Suppressor macrophage (primary cell): ENCODE results near the gene SEMA6A.

Experiments
- DNase-seq, 4 experiments: peaks; one replicate each; pipeline ENCODE4 v3.0.0-alpha.2; 2020 to 2022
- total RNA-seq, 17 experiments: gene quantifications; one replicate each; lab custom pipeline; 2026; ENCODE audit warnings: mixed read lengths in 6 of 17, inconsistent platforms in 3 of 17; lab: John Stamatoyannopoulos, UW

SEMA6A gene, protein sequence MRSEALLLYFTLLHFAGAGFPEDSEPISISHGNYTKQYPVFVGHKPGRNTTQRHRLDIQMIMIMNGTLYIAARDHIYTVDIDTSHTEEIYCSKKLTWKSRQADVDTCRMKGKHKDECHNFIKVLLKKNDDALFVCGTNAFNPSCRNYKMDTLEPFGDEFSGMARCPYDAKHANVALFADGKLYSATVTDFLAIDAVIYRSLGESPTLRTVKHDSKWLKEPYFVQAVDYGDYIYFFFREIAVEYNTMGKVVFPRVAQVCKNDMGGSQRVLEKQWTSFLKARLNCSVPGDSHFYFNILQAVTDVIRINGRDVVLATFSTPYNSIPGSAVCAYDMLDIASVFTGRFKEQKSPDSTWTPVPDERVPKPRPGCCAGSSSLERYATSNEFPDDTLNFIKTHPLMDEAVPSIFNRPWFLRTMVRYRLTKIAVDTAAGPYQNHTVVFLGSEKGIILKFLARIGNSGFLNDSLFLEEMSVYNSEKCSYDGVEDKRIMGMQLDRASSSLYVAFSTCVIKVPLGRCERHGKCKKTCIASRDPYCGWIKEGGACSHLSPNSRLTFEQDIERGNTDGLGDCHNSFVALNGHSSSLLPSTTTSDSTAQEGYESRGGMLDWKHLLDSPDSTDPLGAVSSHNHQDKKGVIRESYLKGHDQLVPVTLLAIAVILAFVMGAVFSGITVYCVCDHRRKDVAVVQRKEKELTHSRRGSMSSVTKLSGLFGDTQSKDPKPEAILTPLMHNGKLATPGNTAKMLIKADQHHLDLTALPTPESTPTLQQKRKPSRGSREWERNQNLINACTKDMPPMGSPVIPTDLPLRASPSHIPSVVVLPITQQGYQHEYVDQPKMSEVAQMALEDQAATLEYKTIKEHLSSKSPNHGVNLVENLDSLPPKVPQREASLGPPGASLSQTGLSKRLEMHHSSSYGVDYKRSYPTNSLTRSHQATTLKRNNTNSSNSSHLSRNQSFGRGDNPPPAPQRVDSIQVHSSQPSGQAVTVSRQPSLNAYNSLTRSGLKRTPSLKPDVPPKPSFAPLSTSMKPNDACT
- 0 to 5.6 (median 0.07) reads per million in 17 experiments for total RNA-seq

DNA sequence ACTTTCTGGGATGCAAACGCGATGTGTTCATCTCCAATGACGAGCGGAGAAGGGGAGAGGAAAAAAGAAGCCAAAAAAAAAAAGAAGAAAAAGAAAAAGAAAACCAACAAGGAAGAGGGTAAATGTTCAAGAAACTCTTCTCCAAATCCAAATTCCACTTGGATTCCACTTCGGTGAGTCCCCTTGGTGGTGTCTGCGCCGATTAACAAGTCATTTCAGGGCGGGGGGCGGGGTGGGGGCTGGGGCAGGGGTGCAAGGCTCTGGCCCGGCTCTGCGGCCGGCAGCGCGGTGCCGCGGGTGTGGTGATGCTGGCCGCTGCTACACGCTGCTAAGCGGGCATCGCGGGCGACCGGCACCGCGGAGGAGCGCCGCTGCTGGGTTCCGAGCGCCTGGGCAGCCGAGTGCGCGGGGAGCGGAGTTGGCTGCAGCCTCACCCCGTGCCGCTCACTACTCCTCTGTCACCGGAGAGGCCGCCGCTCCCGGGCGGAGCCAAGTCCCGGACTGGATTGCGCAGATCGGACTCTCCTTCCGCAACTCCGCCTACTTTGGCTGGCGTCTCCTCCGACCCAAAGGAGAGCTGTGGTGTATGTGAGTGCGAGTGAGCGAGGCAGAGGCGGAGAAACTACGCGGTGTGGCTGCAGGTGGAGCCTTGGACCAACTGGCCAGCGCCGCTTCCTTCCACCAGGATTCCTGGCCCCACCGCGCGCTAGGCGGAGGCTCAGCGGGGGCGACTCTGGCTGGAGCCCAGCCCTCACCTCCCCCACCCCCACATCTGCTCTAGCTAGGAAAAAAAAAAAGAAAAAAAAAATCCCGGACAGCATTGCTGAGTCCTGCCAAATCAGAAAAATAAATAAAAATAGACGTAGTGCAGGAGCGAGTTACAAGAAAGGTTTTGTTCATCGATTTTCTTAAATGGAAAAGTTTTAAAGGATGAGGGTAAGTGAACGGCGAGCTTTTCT is at the start of gene SEMA6A:
Gene SEMA6A (minus strand): TSS at position 457 of the 959 bp plus-strand sequence. CDS start 69,879 bp downstream, outside the sequence.
- DNase-seq, result peak; percentile 74 to 90 (median 78)

DNA sequence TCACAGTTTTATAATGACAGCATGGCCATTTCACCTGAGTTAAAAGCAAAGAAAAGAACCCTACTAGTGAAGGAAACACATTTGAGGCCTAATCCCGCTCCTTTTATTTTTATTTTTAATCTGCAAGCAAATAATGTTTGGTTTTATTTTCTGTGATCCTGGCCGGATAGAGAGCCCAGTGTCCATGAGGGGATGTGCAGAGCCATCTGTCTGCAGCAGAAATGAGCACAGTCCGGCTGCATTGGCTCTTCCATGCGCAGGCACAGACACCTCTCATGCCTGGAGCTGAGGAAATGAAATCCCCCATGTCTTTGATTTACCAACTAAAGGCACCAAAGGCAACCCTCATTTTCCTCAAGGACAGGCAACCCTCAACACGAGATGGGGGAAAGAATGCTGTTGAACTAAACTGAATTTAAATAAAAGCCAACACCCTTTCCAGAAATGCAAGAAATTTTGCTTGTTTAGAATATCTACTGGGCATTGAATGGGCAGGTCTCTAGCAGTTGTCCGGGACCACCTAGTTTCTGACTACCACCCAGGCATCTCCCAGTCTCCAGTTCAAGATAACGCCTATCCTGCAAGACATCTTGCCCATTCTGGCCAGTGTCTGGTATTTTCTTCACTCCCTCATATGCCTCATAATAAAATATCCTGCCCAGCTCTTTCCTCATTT is 47.9 kb upstream of the SEMA6A start:
- no peak for DNase-seq

DNA sequence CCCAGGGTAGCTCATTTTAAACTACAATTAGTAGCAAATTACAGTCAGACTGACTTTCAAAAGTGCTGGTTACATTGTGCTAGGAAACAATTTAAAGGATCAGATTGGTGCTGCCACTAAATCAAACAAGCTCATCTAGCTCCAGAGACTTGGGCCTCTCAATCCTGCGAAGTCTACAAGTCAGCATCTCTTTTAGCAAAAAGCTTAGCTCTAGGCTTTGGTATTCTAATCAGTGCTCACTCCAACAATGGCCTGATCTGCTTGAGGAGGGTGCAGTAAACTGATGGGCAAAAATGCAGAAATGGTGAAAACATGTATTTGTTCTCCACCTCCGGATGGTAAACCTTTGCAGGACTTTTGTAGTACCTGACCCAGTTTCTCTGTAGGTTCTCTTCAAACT is 47.0 kb upstream of the SEMA6A start:
- no peak for DNase-seq

DNA sequence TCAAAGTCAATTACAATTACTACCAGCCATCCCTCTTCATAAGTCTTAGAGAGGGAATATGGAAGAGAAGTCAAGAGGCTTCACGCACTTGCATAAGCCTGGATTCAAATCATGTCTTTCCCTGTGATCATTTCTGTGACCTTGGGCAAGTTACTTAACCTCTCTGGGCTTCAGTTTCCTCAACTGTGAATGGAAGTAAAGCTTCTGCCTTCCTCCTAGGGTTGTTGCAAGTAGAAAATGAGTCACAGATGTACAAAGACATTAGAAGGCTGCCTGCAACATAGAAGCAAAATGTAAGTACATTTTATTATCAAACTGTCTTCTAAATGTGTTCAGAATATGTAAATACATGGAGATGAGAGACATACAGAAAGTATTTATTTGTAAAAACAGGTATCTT is 42.3 kb upstream of the SEMA6A start:
- no peak for DNase-seq

DNA sequence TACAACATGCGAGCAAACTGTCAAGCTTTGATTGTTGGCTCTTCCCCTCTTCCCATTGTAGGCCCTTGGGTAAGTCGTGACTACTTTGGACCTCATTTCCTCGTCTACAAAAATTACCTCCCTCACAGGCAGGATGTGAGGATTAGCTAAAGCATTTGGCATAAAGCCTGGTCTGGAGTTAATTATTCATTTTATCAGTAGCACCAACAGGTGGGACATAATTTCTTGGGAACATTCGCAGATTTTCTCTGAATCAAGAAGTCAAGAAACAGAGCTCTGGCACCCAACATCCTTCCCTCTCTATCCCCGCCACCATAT is 39.9 kb upstream of the SEMA6A start:
- DNase-seq, result no peak

DNA sequence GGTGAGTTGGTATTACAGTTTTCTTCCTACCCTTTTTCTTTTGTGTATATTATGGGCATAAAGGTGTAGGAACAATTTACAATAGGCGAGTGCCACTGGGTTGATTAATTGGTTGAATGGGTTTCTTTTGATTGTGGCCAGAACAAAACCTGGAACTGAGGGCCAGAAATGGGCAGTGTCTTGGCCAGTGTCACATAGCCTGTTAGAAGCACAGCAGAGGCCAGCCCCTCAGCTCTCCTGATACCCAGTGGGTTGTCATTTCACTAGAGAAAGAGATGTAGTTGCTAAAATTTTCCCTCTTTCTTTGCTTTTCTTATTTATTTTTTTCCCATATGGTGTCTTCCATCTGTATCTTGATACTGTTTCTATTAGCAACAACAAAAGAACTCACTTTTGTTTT is 38.8 kb upstream of the SEMA6A start:
- DNase-seq, result no peak

DNA sequence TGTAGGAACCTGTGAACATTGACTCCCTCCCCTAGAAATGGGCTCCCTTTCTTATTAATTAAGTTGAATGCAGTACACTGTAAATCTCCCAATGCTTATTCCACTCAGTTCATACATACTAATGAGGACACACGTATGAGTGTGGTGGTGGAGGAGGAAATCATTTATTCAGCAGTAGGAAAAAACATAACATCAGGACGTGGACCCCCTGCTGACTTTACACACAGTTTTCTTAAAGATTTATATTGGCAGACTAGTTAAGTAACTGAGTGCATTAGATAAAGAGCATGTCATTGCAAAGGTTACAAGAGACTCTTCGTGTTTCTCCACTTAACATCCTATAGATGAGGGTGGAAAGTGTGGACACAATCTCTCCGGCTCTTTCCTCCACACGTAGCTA is 37.8 kb upstream of the SEMA6A start:
- DNase-seq, result no peak

DNA sequence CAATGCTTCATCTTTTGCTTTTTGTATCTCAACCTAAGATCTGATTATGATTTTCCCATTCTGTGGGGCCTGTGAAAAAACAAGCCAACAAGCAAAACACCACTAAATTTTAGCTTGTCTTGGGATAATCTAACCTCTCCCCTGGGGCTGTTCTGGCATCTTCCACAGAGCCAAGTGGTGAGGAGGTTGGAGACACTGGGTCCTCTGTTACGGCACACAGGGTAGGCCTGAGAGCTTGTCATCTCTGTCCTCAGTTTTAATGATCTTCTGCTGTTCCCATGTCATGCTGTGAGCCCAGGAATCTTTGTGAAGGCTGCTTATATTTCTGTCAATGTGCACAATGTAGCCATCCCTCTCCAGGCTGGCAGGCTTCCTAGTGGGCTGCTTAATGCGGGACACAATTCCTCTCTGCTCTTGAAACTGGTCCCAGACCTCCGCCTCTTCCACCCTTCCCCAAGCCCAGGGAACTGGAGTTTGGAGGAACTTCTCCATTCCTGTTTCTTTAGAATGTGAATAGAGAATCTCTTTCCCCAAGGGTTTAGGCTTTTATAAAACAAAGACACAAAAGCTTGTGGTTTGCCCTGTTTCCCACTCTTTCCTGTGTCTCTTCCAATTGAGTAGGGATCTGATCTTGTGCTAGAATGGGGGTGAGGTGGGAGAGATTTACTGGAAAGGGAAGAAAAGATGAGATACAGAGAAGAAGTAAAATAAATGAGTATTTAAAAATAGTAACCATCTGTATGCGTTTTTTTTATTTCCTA is 30.9 kb upstream of the SEMA6A start:
- no peak for DNase-seq

DNA sequence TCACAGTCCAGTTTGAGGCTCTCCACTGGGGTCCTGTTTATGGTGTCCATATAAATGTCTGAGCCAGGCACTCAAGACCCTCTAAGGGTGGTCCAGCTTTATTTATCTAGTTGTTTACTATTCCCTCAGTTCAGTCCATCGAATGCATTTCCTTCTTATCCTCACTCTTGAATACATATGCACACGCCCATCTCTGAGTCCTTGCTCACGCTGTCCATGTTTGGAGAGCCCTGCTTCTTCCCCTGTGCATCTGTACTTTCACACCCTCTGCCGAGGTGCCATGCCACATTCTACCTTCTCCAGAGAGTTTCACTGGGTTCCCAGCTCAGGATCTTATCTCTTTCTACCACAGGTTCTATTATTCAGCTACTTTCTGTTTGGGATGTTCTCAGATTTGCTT is 30.2 kb upstream of the SEMA6A start:
- DNase-seq, result no peak

DNA sequence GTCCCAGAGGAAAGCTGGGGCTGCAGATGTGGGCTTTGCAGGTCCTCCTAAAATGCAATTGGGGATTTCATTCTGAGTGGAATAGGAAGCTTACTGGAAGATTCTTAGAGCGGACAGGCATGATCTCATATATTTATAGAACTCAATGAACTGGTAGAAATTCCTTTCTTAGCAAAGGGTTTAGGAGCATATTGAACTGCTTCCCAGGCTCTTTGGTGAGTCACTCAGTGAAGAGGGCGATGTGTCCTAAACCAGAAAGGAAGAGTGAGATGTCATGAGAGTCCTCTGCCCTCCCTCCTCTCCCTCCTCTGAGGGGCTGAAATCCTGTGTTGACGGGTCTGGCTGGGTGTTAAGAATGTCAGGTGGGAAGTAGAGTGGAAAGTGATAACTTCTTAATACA is 26.3 kb upstream of the SEMA6A start:
- DNase-seq, result no peak

DNA sequence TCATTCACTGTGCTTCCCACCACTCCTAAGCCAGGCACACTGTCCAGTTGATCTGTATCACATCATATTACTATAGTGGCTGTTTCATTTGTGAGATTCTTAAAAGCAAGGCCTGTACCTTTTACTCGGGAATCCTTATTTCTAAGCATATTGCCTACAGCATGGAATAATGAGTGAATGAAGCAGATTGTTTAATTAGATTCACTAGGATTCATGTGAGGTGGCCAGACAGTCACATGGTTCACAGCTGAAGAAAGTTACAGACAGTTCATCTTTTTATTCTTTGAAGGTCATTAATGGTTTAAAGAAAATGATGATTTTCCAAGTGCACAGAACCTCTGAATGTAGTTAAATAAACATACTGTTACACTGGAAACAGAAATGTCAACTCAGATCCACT is 24.3 kb upstream of the SEMA6A start:
- DNase-seq, result no peak

DNA sequence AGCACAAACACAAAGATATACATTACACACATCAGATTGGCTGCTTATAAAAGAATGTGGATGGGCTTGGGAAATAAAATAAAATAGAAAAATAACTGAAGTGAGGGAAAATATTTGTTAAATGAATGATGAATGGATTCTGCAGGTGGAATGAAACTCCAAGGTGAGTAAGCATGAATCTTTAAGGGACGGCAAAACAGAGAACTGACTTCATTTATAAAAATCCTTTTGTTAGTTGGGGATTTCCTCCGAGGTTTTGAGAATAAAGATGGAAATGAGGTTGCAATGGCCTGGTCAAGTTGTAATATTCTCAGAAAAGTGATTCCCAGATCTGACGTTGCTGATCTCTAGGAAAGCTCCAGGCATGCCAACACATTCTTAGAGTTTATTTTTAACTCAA is 20.9 kb upstream of the SEMA6A start:
- DNase-seq, result no peak

DNA sequence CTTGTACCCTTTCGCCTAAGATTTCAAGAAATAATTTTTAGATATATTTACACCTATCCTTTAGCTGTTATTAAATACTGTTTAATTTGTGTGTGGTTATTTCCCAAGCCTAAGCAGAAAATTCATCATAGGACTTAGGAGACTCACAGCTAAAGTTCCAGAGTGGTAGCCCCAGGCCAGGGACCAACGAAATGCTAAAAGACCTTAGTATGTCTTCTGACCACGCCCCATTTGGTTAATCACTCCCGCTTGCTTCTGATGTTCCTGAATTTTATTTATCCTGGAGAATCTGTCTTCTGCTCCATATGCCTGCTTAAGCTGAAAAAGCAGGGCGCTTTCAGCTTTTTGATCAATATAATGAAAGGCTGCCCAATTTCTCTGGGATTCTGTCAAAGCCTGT is 18.7 kb upstream of the SEMA6A start:
- no peak for DNase-seq

DNA sequence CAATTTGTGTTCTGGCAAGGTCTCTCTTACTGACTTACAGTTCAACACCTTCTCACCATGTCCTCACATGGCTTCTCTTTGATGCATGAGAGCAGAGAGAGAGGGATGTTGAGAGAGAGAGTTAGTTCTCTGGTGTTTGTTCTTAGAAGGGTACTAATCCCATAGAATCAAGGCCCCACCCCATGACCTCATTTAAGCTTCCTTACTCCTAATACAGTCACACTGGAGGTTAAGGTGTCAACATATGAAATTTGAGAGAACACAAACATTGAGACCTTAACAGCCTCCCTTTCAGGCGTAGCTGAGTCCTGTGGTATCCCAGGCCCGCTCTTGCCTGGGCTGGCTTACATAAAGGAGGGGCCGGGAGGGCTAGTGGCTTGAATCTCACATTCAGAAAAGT is 10.6 kb upstream of the SEMA6A start:
- DNase-seq, result no peak

DNA sequence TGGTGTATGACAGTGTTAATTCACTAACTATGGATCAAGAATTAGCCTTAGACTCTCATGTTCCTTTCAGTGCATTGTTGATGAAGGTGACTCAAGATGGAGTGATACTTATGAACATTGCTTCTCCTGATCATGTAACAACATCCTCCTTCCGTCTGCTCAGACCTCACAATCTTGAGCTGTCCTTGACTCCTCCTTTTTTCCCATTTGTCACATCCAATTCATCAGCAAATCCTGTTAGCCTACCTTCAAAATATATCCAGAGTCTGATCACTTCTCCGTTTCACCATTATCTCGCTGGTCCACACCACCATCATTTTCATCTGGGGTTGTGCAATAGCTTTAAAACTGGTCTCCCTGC is 9.2 kb upstream of the SEMA6A start:
- no peak for DNase-seq

DNA sequence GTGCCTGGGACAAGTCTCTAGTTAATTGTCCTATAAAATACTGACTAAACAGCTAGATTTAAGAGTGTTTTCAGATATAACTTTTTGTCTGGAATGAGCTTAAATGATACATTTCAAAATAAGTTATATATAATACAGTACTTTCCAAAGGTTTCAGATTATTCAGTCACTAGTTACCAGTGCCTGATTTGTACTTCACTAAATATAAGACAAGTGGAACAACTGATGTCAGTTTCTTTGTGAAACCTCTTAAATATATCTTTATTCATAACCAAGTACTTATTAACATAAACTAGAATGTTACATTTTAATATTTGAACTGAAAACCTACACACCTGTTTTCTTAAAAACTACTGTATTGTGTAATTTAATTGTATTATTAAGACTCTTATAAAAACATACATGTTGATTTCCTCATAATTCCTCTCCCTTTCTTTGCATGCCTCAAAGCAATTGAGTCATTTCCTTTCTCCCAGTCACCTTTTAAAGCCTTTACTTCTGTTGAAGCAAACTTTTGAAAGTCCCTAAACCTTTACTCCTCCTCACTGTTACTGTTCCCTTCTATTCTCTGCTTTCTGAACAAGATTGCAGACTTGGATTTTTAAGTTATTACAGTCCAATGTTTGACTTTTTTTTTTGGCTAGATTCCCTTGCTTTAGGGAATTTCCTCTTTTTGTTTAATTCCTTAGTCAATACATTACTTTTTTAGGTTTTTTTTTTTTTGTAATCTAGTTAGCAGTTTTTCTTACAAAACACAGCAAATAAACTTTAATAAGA is 8.7 kb upstream of the SEMA6A start:
- DNase-seq, result no peak

DNA sequence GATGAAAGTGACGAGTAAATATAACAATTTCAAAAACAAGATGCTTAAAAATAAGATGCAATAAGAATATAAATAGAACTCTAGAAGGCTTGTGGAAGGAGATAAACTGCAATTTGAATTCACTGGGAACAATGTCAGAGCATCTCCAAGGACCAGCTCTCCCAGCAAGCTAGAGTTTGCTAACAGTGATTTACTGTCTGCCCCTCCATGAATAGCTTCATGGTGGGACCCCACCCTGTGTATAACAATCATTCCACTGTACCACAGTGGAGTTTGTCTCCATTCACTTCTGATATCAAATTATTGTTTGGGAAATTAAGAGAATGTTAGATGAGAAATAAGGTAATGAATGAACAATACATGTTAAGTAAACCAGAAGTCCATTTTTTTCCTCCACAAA is 7.3 kb upstream of the SEMA6A start:
- no peak for DNase-seq

DNA sequence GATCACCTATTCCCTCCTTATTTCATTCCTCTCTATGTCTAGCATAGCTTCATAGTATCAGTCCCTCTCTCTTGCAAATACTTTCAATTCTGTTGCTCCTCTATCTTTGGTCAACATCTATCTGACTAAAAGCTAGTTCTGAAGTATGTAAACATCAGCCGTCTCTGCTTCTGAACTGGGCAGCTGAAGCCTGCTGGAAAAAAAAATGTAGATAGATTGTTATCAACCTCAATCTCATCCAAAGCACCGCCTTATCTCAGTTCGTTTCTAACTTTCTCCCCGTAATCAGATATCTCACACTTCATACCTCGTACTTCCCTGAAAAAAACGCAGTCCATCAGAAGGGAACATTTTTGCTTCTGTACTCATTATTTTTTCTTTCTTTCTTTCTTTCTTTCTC is 4.5 kb upstream of the SEMA6A start:
- no peak for DNase-seq

DNA sequence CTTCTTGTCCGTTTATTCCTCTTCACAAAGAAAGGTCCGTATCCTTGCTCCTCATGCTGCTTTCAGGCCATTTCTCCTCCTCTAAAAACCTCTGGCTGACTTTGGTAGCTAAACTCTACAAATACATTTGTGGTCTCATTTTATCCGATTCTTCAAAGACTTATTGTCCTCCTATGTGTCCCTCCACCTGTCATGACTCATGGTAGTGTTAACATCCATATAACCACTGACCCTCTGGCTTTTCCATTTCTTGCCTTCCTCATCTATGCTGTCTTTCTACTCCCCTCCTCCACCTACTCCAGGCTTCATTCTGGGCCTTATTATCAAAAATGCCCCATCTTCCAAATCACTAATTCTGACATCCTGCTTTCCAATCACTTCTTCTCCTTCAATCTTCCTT is 4.1 kb upstream of the SEMA6A start:
- no peak for DNase-seq

DNA sequence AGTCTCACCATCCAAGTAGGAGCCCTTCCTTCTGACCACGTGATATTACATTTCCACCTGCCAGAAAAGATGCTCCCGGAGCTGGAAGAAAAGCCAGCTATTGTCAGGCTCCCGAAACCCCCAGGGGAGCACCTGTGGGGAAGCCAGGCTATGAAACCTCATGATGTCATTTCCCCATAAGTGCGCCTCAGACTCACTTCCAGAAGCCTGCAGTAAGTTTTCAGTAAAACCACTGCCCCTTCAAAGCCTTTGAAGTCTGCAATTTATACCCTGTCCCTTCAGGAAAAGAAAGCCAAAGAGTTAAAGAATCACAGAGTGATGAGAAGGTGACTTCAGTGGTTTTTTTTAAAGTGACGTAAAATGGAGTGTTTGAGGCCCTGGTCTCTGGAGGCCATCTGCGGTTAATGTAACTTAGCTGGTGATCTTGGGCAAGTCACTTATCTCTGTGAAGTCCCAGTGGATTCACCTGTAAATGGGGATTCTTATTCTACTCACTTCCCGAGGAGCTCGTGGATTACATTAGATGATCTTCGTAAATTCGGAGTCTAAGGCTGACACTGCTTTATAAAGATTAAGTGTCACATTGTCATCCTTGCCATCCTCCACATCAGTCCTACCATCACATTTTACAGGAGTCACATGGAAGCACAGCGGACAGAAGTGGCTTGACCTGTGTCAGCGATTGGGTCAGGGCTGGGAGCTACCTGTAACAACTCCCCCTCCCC is 2.6 kb upstream of the SEMA6A start:
- no peak for DNase-seq
